ENCODE results near the gene CXCL12. TPM values are rescaled to one million over a fixed set of nuclear protein-coding genes. Genes with fewer than 3 reads are reported as not detected.

CXCL12 gene
- polyA plus RNA-seq, 1 donor from 2014 or later = 0.14 TPM

DNA sequence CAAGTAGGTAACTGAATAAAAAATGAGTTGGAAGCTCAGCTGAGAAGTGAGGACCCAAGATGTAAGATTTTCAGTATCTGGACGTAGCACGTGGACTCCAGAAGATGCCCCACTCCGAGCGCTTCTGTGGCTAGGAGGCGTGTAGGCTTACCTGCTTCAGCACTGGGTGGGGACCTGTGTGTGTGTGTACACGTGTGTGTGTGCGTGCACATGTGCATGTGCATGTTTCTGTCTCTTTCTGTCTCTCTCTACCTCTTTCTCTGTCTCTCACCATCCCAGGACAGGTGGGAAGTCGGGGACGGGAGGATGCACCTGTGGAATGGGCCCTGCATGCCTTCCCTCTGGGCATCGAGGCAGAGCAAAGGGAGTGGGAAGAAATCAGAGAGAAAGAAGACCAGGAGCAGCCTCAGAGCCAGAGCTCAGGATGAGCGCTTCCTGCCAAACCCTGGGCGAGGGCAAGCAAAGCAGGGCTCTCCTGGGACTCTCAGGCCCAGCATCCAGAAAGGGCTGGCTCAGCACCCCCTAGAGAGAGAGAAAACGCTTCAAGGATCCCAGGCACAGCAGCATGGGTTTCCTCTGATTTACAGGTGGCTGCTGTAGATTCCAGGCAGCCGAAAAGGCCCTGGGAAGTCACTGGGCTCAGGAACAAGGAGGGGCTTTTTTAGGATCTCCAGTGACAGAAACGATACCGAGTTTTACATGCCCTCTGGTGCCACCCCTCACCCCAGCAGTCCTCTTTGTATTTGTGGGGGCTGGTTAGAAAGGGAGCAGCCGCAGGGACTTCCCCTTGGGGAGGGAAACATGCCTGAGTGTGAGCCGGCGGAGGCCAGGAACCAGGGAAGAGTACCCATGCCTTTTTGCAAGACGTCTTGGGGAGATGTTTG is 28.5 kb downstream of the CXCL12 start:
- no peak overlapping the region for H3K27ac ChIP-seq (ENCODE audit: low read length)
- H2AFZ ChIP-seq (ENCODE audit: low read depth, low read length) = no peak overlapping the region
- H3K27me3 ChIP-seq (ENCODE audit: insufficient read depth, low read depth, low read length) = no peaks in the 10 kb centered on the region
- H3K79me2 ChIP-seq (replicated peaks; ENCODE audit: insufficient read depth, low read length) = no peaks in the 10 kb centered on the region
- TF ChIP-seq POLR2AphosphoS5 (IDR thresholded peaks at IDR 0.05) = no peak
- TF ChIP-seq EP300 (conservative IDR thresholded peaks at IDR 0.05; ENCODE audit: poor library complexity, severe bottlenecking) = no peak
- TF ChIP-seq TAF1 (IDR thresholded peaks at IDR 0.05; ENCODE audit: low read depth) = no peak
- TF ChIP-seq, protein P1, sequence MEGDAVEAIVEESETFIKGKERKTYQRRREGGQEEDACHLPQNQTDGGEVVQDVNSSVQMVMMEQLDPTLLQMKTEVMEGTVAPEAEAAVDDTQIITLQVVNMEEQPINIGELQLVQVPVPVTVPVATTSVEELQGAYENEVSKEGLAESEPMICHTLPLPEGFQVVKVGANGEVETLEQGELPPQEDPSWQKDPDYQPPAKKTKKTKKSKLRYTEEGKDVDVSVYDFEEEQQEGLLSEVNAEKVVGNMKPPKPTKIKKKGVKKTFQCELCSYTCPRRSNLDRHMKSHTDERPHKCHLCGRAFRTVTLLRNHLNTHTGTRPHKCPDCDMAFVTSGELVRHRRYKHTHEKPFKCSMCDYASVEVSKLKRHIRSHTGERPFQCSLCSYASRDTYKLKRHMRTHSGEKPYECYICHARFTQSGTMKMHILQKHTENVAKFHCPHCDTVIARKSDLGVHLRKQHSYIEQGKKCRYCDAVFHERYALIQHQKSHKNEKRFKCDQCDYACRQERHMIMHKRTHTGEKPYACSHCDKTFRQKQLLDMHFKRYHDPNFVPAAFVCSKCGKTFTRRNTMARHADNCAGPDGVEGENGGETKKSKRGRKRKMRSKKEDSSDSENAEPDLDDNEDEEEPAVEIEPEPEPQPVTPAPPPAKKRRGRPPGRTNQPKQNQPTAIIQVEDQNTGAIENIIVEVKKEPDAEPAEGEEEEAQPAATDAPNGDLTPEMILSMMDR (IDR thresholded peaks at IDR 0.05; ENCODE audit: poor library complexity, severe bottlenecking) = no peak
- no peak for TF ChIP-seq MXI1 (conservative IDR thresholded peaks at IDR 0.05; ENCODE audit: poor library complexity, severe bottlenecking)
- no peak for TF ChIP-seq RAD21 (conservative IDR thresholded peaks at IDR 0.05)
- TF ChIP-seq SMC3 (conservative IDR thresholded peaks at IDR 0.05; ENCODE audit: poor library complexity) = no peak
- TF ChIP-seq EZH2 (IDR thresholded peaks at IDR 0.05; ENCODE audit: borderline replicate concordance, insufficient read depth, low read length, poor library complexity, severe bottlenecking) = no peak
- TF ChIP-seq, protein P2, sequence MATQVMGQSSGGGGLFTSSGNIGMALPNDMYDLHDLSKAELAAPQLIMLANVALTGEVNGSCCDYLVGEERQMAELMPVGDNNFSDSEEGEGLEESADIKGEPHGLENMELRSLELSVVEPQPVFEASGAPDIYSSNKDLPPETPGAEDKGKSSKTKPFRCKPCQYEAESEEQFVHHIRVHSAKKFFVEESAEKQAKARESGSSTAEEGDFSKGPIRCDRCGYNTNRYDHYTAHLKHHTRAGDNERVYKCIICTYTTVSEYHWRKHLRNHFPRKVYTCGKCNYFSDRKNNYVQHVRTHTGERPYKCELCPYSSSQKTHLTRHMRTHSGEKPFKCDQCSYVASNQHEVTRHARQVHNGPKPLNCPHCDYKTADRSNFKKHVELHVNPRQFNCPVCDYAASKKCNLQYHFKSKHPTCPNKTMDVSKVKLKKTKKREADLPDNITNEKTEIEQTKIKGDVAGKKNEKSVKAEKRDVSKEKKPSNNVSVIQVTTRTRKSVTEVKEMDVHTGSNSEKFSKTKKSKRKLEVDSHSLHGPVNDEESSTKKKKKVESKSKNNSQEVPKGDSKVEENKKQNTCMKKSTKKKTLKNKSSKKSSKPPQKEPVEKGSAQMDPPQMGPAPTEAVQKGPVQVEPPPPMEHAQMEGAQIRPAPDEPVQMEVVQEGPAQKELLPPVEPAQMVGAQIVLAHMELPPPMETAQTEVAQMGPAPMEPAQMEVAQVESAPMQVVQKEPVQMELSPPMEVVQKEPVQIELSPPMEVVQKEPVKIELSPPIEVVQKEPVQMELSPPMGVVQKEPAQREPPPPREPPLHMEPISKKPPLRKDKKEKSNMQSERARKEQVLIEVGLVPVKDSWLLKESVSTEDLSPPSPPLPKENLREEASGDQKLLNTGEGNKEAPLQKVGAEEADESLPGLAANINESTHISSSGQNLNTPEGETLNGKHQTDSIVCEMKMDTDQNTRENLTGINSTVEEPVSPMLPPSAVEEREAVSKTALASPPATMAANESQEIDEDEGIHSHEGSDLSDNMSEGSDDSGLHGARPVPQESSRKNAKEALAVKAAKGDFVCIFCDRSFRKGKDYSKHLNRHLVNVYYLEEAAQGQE (IDR thresholded peaks at IDR 0.05; ENCODE audit: borderline replicate concordance) = no peak
- H3K36me3 ChIP-seq (ENCODE audit: insufficient read depth, low read length) = no peaks in the 10 kb centered on the region
- H4K20me1 ChIP-seq (ENCODE audit: insufficient read depth) = no peaks in the 10 kb centered on the region
- H3F3A ChIP-seq (ENCODE audit: insufficient read depth, low read length, poor library complexity, severe bottlenecking) = no peaks in the 10 kb centered on the region
- H3K4me3 ChIP-seq (ENCODE audit: low read length) = no peak overlapping the region
- H3K9me2 ChIP-seq (ENCODE audit: insufficient read depth, low read length) = no peaks in the 10 kb centered on the region
- no peaks in the 10 kb centered on the region for H3K9me3 ChIP-seq (ENCODE audit: low read length)
- H3K9ac ChIP-seq (ENCODE audit: low read length) = no peak overlapping the region
- H3K4me2 ChIP-seq (ENCODE audit: low read length) = no peak overlapping the region

DNA sequence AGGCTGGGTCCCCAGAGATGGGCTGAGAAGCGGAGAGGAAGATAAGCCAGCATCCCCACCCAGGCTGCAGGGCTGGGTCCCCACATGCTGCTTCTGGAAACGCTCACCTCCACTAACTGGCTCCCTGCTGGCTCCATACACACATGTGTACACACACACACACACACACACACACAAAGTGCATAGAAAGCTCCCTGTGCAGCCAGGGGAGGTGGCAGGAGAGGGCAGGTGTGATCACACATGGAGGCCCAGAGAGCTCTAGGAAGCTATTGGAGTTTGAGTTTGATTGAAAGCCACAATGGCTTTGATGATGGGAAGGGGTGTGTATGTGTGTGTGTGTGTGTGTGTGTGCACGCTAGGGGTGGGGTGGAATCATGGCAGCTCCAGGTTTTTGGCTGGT is 29.3 kb downstream of the CXCL12 start:
- Histone ChIP-seq H2AFZ (ENCODE audit: low read depth, low read length) (no peak overlapping the region), H3K79me2 (replicated peaks; ENCODE audit: insufficient read depth, low read length) (no peaks in the 10 kb centered on the region), H3K9me3 (ENCODE audit: low read length) (no peaks in the 10 kb centered on the region), H3K4me3 (ENCODE audit: low read length) (no peak overlapping the region), H3K27me3 (ENCODE audit: insufficient read depth, low read depth, low read length) (no peaks in the 10 kb centered on the region), H3F3A (ENCODE audit: insufficient read depth, low read length, poor library complexity, severe bottlenecking) (no peaks in the 10 kb centered on the region), H4K20me1 (ENCODE audit: insufficient read depth) (no peaks in the 10 kb centered on the region), H3K27ac (ENCODE audit: low read length) (no peak overlapping the region), H3K9me2 (ENCODE audit: insufficient read depth, low read length) (no peaks in the 10 kb centered on the region), H3K9ac (ENCODE audit: low read length) (no peak overlapping the region), H3K4me2 (ENCODE audit: low read length) (no peak overlapping the region), H3K36me3 (ENCODE audit: insufficient read depth, low read length) (no peaks in the 10 kb centered on the region)
- no peak for TF ChIP-seq TAF1 (IDR thresholded peaks at IDR 0.05; ENCODE audit: low read depth)
- TF ChIP-seq, protein P2 (IDR thresholded peaks at IDR 0.05; ENCODE audit: borderline replicate concordance) = no peak
- no peak for TF ChIP-seq POLR2AphosphoS5 (IDR thresholded peaks at IDR 0.05)
- TF ChIP-seq SMC3 (conservative IDR thresholded peaks at IDR 0.05; ENCODE audit: poor library complexity) = no peak
- TF ChIP-seq EP300 (conservative IDR thresholded peaks at IDR 0.05; ENCODE audit: poor library complexity, severe bottlenecking) = no peak
- no peak for TF ChIP-seq RAD21 (conservative IDR thresholded peaks at IDR 0.05)
- TF ChIP-seq MXI1 (conservative IDR thresholded peaks at IDR 0.05; ENCODE audit: poor library complexity, severe bottlenecking) = no peak
- TF ChIP-seq, protein P1 (IDR thresholded peaks at IDR 0.05; ENCODE audit: poor library complexity, severe bottlenecking) = no peak
- TF ChIP-seq EZH2 (IDR thresholded peaks at IDR 0.05; ENCODE audit: borderline replicate concordance, insufficient read depth, low read length, poor library complexity, severe bottlenecking) = no peak
